Urothelium cell line (cell line): ENCODE measurements around the gene ICAM4.
"Not testable (repeated sequence)": the region's sequence is repeated elsewhere in the genome, so short reads cannot be mapped to it uniquely, and the experiment has no call there.

ENCODE experiments used
- DNase-seq: peaks from one replicate; pipeline ENCODE4 v3.0.0; 2011; ENCODE audit warnings: low spot score, mixed read lengths
- FAIRE-seq: peaks from 2 replicates; lab custom pipeline; 2011; peaks lifted over from hg19 to GRCh38; lab: Jason Lieb, UNC

ICAM4 gene, protein sequence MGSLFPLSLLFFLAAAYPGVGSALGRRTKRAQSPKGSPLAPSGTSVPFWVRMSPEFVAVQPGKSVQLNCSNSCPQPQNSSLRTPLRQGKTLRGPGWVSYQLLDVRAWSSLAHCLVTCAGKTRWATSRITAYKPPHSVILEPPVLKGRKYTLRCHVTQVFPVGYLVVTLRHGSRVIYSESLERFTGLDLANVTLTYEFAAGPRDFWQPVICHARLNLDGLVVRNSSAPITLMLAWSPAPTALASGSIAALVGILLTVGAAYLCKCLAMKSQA

DNA sequence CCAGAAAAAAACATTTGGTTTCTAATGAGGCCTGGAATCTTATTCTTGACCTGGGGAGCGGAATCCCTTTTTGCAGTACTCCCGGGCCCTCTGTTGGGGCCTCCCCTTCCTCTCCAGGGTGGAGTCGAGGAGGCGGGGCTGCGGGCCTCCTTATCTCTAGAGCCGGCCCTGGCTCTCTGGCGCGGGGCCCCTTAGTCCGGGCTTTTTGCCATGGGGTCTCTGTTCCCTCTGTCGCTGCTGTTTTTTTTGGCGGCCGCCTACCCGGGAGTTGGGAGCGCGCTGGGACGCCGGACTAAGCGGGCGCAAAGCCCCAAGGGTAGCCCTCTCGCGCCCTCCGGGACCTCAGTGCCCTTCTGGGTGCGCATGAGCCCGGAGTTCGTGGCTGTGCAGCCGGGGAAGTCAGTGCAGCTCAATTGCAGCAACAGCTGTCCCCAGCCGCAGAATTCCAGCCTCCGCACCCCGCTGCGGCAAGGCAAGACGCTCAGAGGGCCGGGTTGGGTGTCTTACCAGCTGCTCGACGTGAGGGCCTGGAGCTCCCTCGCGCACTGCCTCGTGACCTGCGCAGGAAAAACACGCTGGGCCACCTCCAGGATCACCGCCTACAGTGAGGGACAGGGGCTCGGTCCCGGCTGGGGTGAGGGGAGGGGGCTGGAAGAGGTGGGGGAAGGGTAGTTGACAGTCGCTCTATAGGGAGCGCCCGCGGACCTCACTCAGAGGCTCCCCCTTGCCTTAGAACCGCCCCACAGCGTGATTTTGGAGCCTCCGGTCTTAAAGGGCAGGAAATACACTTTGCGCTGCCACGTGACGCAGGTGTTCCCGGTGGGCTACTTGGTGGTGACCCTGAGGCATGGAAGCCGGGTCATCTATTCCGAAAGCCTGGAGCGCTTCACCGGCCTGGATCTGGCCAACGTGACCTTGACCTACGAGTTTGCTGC lies at the start of gene ICAM4:
Gene ICAM4, plus strand, starts transcription at position 153 of the 935 bp plus-strand sequence. Its CDS starts 58 bp downstream, at position 211.
- DNase-seq (no peak), FAIRE-seq (no peak)

DNA sequence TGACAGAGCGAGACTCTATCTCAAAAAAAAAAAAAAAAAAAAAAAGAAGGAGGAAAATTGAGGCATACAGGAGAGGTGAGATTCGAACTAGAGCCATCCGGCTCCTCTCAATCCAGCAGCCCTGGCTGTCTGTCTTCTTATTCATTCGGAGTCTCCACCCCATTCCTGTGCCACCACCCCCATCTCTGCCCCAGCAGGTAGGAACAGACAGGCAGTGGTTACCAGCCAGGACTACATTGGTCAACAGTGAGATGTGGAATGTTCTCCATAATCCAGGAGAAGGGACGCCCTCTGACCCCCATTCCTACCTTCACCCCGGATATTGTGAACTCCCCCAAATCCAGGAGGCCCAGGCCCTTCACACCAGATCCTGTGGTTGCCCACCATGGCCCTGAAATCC lies 49.1 kb upstream of the ICAM4 start:
- FAIRE-seq: no peak
- DNase-seq: no peak

DNA sequence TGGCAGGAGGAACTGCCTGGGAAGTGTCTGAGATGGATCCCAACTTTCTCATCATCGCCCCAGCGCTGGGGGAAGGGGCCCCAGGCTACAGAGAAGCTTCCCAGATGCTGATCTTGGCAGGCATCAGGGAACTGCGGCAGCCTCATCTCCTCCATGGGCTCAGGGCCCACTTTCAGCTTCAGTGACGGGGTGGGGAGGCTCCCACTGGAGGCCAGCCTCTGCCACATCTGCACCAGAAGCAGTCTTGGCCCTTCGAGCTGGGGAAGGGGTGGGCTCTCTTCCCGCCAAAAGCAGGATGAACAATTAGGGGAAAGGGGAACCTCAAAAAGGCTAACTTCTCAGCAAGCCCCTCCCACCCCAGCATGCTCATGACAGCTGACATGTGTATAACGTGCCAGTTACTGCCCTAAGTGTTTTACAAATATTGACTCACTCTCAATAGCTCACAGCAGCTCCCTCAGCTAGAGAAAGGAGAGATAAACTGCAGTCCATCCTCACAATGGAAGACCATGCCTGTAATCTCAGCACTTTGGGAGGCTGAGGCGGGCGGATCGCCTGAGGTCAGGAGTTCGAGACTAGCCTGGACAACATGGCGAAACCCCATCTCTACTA lies 48.5 kb upstream of the ICAM4 start:
- FAIRE-seq: no peak

DNA sequence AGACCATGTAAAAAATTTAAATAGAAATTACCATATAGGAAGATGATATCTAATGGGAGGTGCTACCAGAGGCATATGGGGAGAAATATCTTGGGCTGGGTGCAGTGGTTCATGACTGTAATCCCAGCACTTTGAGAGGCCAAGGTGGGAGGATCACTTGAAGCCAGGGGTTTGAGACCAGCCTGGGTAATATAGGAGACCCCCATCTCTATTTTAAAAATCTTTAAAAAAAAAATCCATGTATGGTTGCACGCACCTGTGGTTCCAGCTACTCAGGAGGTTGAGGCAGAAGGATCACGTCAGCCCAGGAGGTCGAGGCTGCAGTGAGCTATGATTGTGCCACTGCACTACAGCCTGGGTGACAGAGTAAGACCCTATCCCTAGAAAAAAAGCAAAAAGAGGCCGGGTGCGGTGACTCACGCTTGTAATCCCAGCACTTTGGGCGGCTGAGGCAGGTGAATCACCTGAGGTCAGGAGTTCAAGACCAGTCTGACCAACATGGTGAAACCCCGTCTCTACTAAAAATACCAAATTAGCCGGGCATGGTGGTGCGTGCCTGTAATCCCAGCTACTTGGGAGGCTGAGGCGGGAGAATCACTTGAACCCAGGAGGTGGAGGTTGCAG lies 44.8 kb upstream of the ICAM4 start:
- DNase-seq, FAIRE-seq: not testable (repeated sequence)

More for the DNA sequence above, 48.5 kb upstream of the ICAM4 start:
- no peak for DNase-seq

DNA sequence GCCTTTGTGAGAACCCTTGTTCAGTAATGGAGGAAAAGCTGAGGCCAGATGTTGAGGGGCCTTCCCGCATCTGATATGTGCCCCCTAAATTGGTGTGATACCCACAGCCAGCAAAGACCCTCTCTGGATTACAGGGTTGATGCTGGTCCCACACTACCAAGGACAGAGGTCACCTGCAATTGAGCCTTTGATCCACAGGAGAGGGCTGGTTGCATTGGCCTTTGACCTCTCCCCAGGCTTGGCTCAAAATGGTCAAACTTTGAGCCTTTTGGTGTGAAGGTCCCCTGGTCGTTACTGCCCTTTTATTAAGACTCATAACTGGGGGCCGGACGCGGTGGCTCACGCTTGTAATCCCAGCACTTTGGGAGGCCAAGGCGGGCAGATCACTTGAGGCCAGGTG lies 43.1 kb upstream of the ICAM4 start:
- FAIRE-seq (no peak), DNase-seq (no peak)

DNA sequence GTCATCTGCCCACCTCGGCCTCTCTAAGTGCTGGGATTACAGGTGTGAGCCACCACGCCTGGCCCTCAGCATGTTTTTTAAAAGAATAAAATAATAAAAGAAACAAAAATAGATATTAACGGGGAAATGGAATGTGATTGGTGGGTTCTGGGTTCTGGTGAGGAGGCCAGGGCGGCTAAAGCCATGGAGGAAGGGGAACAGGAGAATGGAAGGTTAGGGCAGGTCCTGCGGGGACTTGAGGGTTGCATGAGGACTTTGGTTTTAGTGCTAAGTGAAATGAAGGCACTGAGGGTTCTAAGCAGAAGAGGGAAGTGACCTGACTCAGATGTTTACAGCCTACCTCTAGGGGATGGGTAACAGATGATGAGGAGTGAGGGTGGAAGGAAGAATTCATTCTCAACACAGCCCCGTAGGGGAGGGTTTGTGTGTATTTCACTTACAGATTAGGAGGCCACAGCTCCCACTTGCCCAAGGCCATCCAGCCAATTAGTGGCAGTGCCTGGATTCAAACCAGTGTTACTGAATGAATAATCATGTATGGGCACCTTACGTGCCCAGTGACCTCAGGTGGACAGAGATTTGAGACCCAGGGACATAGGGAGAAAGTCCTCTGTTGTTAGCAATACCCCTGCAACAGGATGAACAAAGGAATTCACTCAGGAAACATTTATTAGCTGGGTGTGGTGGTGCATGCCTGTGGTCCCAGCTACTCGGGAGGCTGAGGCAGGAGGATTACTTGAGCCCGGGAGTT lies 41.4 kb upstream of the ICAM4 start:
- no peak for DNase-seq
- no peak for FAIRE-seq

DNA sequence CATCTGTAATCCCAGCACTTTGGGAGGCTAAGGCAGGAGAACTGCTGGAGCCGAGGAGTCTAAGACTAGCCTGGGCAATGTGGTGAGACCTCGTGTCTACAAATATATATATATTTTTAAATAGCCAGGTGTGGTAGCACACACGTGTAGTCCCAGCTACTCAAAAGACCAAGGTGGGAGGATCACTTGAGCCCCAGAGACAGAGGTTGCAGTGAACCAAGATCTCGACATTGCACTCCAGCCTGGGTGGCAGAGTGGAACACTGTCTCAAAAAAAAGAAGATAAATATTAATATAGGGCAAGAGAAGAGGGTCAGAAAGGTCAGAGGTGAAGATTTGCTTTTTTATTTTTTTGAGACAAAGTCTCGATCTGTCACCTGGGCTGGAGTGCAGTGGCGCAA lies 40.2 kb upstream of the ICAM4 start:
- DNase-seq: no peak
- no peak for FAIRE-seq

DNA sequence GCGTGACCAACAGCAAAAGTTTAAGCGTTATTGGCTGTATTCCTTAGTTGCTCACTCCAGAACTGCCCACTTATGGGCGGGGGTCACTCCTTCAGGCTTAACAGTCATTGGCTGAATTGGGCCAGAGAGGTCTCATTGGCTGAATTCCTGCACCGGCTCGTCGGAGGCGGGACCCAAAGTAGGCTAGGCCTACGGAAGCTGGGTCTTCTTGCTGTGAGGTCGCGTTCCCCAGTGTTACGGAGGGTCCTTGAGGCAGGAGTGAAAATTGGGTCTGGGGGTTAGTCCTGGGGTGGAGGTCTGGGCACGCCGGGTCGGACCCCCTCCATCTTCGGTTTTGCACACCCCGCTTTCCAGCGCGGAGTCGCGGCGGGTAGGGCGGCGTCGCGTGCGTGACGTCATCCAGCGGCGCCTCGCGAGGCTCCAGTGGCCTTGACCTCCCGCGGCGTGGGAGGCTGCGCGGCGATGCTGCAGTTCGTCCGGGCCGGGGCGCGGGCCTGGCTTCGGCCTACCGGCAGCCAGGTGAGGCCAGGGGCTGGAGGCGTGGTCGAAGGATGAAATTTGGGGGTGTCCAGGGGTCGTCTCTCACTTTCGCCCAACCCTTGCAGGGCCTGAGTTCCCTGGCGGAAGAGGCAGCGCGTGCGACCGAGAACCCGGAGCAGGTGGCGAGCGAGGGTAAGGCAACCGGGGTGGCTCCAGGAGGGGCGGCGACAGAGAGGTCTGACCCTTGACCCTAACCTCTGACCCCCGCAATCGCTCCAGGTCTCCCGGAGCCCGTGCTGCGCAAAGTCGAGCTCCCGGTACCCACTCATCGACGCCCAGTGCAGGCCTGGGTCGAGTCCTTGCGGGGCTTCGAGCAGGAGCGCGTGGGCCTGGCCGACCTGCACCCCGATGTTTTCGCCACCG lies 34.7 kb upstream of the ICAM4 start, which contains the start of gene MRPL4:
Gene MRPL4, plus strand, starts transcription at position 423 of the 903 bp plus-strand sequence. Its CDS starts 40 bp downstream, at position 463.
- no peak for FAIRE-seq
- DNase-seq: peak; percentile 91

DNA sequence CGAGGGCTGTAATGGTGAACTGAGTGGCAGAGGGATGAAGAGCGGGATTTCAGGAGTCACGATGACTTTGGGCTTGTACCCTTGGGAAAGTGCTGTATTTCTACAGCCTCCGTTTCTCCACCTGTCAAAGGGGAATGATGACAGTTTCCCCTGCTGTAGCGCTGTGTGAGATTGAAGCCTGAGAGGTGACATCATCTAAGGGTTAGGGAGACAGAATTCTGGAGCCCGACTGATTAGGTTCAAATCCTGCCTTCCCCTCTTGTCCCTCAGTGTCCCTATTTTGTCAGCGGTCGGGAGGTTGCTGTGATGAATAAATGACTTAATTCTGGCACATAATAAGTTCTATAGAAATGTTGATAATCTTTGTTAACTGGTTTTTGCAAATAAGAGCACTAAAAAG lies 34.0 kb upstream of the ICAM4 start:
- DNase-seq (no peak), FAIRE-seq (no peak)

DNA sequence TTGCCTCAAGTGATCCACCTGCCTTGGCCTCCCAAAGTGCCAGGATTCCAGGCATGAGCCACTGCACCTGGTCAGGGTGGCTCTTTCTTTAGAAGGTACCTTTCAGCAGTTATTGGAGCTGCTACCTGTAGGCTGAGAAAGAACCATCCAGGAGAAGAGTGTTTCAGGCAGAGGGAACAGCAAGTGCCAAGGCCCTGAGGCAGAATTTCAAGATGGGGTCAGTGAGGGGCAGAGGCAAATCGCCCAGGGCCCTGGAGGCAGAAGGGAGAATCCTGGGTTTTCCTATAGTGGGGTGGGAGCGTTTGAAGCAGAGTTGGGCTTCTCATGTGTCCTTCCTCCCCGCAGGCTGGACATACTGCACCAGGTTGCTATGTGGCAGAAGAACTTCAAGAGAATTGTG lies 32.5 kb upstream of the ICAM4 start:
- FAIRE-seq: no peak
- no peak for DNase-seq

DNA sequence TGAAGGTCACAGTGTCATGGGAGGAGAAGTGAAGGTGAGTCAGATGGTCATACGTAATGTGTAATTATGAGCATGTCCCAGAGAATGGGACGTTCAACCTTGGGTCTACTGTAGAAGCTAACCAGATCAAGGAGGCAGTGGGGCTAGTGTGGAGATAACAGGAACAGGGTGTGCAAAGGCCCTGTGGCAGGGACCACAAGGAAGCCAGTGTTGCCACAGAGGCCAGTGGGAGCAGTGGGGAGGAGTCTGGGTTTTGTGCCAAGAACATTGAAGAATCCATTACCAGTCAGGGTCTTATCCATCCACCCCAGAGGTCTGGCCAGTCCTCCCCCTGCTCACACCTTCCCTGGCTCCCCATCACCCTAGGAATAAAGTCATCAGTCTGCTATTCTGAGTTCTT lies 31.4 kb upstream of the ICAM4 start:
- FAIRE-seq (no peak), DNase-seq (no peak)

DNA sequence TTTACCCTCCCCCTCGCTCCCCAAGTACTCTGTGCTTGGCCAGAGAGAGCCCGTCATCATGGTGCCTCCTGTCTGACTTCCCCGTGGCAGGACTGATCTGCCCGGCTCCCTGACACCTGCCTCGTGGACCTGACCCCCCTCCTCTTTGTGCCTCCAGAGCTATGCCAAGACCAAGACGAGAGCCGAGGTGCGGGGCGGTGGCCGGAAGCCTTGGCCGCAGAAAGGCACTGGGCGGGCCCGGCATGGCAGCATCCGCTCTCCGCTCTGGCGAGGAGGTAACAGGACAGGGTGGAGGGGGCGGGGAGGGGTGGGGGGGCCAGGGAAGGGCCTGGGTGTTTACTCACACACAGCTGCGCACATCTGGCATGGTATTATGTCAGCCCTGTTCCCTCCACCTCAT lies 30.2 kb upstream of the ICAM4 start:
- no peak for FAIRE-seq
- DNase-seq: no peak

DNA sequence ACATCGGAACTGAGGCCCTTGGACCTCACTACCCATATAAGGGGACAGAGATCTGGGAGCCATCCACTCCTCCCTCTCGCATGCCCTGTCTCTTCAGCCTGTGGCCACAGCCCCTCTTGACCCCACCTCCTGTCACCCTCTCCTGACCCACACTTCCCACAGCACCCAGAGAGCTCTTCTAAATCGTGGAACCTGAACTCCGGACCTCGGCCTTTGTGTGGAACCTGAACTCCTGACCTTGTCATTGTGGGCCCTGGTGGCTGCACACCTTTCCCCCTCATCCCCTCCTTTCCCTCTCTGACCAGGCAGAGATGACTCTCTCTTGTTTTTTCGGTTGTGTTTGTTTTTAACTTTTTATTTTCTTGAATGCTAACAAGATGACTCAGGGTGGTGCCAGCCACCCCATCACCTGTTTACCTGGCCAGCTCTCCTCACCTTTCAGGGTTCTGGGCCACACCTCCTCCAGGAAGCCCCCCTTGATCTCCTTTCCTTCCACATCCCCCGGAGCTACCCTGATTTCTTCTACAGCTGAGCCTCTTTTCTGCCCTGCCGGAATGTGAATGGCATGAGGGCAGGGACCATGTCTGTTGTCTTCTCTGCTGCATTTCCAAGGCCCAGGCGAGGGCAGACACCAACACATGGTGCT lies 29.7 kb upstream of the ICAM4 start:
- no peak for DNase-seq
- FAIRE-seq: no peak

DNA sequence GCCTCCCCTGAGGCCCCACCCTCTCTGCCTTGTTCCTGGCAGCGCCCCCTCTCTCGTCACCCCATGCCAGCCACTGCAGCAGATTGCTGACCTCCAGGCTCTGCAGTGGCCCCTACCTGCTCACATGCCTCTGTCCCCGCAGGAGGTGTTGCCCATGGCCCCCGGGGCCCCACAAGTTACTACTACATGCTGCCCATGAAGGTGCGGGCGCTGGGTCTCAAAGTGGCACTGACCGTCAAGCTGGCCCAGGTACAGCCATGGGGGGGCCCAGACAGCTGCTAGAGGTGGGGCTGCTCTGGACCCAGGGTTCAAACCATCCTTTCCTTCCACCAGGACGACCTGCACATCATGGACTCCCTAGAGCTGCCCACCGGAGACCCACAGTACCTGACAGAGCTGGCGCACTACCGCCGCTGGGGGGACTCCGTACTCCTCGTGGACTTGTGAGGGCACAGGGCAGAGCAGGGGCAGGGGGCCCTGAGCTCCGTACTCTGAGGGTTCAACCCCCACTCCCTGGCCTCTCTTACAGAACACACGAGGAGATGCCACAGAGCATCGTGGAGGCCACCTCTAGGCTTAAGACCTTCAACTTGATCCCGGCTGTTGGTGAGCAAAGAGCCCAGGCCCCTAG lies 28.6 kb upstream of the ICAM4 start:
- DNase-seq (no peak), FAIRE-seq (no peak)

DNA sequence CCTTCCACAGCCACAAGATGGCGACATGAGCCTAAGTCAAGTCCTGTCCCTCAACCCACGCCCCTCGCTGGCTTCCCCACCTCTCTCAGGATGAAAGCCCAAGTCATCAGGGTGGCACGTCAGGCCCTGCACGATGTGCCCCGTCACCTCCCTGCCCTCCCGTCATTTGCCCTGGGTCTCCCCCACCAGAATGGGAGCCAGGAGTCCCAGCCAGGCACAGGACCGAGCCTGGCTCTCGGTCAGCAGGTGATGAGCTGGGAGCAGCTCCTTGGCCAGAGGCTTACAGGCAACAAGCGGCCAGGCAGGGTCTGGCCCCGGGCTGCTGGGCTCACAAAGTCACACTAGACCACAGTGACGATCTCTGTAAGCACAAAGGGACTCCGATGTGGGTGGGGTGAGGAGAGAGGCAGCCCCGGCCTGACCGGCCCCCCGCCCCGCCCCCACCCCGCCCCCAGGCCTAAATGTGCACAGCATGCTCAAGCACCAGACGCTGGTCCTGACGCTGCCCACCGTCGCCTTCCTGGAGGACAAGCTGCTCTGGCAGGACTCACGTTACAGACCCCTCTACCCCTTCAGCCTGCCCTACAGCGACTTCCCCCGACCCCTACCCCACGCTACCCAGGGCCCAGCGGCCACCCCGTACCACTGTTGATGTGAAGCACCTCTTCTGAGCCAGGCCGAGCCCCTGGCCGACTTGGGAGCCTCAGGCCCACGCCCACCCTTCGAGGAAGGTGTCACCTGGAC lies 27.4 kb upstream of the ICAM4 start:
- FAIRE-seq (no peak), DNase-seq (peak; percentile 64)

DNA sequence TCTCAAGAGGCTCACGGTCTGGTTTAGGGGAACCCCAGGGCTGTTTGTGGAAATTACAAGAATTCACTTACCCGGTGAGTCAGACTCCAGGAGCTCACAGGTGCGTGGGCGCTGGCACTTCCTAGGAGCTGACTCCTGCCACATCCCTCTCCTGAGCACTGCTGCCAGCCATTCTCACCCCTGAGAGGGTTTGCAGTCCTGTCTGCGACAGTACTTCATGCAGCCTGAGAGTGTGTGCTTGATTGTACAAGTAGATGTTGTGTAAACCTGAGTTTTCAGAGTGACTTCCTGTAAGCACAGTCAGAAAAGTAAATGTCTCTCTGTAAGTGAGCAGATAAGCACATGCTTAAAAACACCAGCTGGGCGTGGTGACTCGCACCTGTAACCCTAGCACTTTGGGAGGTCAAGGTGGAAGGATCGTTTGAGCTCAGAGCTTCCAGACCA lies 26.6 kb upstream of the ICAM4 start:
- DNase-seq: no peak
- FAIRE-seq: no peak

DNA sequence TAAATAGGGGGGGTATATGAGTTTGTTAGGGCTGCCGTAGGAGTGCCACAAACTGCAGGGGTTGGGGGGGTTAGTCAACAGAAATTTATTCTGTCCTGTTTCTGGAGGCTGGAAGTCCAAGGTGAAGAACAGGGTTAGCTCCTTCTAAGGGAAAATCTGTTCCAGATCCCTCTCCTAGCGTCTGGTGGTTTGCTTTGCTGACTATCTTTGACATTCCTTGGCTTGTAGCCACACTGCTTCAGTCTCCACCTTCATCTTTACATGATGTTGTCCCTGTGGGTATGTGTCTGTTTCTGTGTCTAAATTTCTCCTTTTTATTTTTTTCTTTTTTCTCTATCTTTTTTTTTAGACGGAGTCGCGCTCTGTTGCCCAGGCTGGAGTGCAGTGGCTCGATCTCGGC lies 24.0 kb upstream of the ICAM4 start:
- no peak for FAIRE-seq
- no peak for DNase-seq

DNA sequence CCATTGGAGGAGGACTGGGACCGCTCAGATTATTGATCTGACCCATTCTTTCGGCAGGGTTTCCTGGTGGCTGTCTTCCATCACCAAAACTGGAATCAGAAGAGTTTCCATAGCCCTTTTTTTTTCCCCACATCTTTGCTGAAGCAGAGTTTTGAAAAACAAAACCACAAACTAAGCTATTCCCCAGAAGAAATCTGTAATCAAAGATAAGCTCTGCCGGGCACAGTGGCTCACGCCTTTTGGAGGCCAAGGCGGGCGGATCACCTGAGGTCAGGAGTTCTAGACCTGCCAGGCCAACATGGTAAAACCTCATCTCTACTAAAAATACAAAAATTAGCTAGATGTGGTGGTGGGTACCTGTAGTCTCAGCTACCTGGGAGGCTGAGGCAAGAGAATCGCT lies 20.0 kb upstream of the ICAM4 start:
- FAIRE-seq (no peak), DNase-seq (no peak)
